ENCODE data around the gene GIGYF1.

DNA sequence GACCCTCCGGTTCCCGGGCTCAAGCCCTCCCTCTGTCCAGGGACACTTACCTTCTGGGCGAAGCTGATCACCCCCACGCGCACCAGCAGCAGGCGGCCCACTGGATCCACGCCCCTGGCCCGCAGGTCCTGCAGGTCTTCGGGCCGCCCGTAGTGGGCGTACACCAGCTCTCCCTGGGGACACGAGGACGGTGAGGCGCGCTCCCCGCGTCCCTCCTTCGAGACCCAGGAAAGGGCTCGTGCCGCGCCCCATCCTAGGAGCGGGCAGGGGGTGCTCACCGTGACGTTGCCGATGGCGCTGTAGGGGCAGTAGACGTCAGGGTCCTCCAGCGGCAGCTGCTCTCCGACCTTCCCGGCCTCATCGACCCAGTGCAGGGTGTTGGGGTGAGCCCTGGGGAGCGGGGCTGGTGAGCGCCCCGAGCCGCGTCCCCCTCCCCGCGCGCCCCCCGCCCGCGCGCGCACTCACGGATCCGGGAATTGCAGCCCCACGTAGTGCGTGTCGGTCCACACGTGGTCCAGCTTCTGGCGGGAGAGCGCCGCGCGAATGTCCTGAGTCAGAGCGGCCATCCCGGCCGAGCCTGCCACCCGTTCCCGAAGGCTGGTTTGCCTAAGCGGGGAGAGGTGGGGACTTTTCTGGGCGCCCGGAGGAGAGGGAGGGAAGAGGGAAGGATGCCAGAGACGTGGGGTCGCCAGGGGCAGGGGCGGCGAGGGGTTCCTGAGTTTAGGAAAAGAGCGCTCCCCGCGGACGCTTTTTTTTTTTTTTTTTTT lies 60.9 kb downstream of the GIGYF1 start:
- TF ChIP-seq CTCF (conservative IDR thresholded peaks at IDR 0.05; ENCODE audit: low read depth, low read length) (peak; percentile 42; the same call in 1 of the 2 replicates), EZH2 (IDR thresholded peaks at IDR 0.05; ENCODE audit: borderline replicate concordance, low read depth, low read length, poor library complexity, severe bottlenecking) (no peak)
